ENCODE data around the gene SUMF1.

Gene SUMF1

GRCh38 chr3:4343258-4343657 lies 123.8 kb downstream of the SUMF1 start:
- DNase-seq (ENCODE audit: low read depth): no peak
- TF ChIP-seq CTCF (IDR thresholded peaks at IDR 0.05; ENCODE audit: control insufficient read depth, extremely low read depth, insufficient read depth): no peak
- H3K4me3 ChIP-seq (ENCODE audit: low read depth, low read length): no peak overlapping the region

GRCh38 chr3:4341336-4341675 lies 125.8 kb downstream of the SUMF1 start:
- TF ChIP-seq CTCF (IDR thresholded peaks at IDR 0.05; ENCODE audit: control insufficient read depth, extremely low read depth, insufficient read depth): no peak
- no peak overlapping the region for H3K4me3 ChIP-seq (ENCODE audit: low read depth, low read length)
- DNase-seq (ENCODE audit: low read depth): no peak

- DNase-seq (ENCODE audit: low read depth): no peak
These were observed 126.4 kb downstream of the SUMF1 start for GRCh38 chr3:4340411-4341335.

GRCh38 chr3:4340077-4340410 lies 127.0 kb downstream of the SUMF1 start:
- TF ChIP-seq CTCF (IDR thresholded peaks at IDR 0.05; ENCODE audit: control insufficient read depth, extremely low read depth, insufficient read depth): no peak
- no peak for DNase-seq (ENCODE audit: low read depth)
- H3K4me3 ChIP-seq (ENCODE audit: low read depth, low read length): no peak overlapping the region

More at GRCh38 chr3:4340411-4341335, 126.4 kb downstream of the SUMF1 start:
- no peak overlapping the region for H3K4me3 ChIP-seq (ENCODE audit: low read depth, low read length)
- no peak for TF ChIP-seq CTCF (IDR thresholded peaks at IDR 0.05; ENCODE audit: control insufficient read depth, extremely low read depth, insufficient read depth)

- no peak for DNase-seq (ENCODE audit: low read depth)
- TF ChIP-seq CTCF (IDR thresholded peaks at IDR 0.05; ENCODE audit: control insufficient read depth, extremely low read depth, insufficient read depth): no peak
- no peak overlapping the region for H3K4me3 ChIP-seq (ENCODE audit: low read depth, low read length)
These were observed 128.3 kb downstream of the SUMF1 start for GRCh38 chr3:4338751-4339150.

- no peak for DNase-seq (ENCODE audit: low read depth)
- TF ChIP-seq CTCF (IDR thresholded peaks at IDR 0.05; ENCODE audit: control insufficient read depth, extremely low read depth, insufficient read depth): no peak
- H3K4me3 ChIP-seq (ENCODE audit: low read depth, low read length): no peak overlapping the region
These were observed 130.1 kb downstream of the SUMF1 start for GRCh38 chr3:4336850-4337546.

Data from LNCaP clone FGC (cell line).